Gastroesophageal sphincter (tissue), 4 donors: ENCODE data around the gene C9orf50. TPM values are rescaled to one million over a fixed set of nuclear protein-coding genes. Genes with fewer than 3 reads are reported as not detected.
"Not testable (repeated sequence)": the region's sequence is repeated elsewhere in the genome, so short reads cannot be mapped to it uniquely, and the experiment has no call there.

Experiments used
- ATAC-seq: fragments of 150-250 bp; one replicate; pipeline ENCODE4 v1.9.1; 2016; ENCODE audit warnings: mild to moderate bottlenecking, moderate library complexity
- H3K27ac ChIP-seq, 4 donors: fragments of 200-600 bp; sonication (generic) in 3 of 4; 1 replicate in 3 of 4; 2 replicates in 1 of 4; pipeline ENCODE4 v1.5.1; 2016 to 2019
- H3K27me3 ChIP-seq: fragments of 200-600 bp; sonication (generic); one replicate; pipeline ENCODE4 v1.5.1; 2019
- H3K36me3 ChIP-seq, 2 donors: fragments of 200-600 bp; sonication (generic); one replicate each; pipeline ENCODE4 v1.5.1; 2019; ENCODE audit warnings: control low read depth in 1 of 2
- H3K4me1 ChIP-seq, 3 donors: fragments of 200-600 bp; sonication (generic); 1 replicate in 2 of 3; 2 replicates in 1 of 3; pipeline ENCODE4 v1.5.1; 2016 to 2019; ENCODE audit warnings: control low read depth in 2 of 3
- H3K4me3 ChIP-seq, 2 donors: fragments of 200-600 bp; sonication (generic); one replicate each; pipeline ENCODE4 v1.5.1; 2019; ENCODE audit warnings: mild to moderate bottlenecking in 1 of 2, moderate library complexity in 1 of 2
- H3K9me3 ChIP-seq, 3 donors: fragments of 200-600 bp; sonication (generic); one replicate each; pipeline ENCODE4 v1.5.1; 2017 to 2019; ENCODE audit warnings: control low read depth in 2 of 3
- CTCF ChIP-seq, 4 experiments: fragments of 200-600 bp in 2 of 4; fragments of 450-650 bp in 2 of 4; sonication (generic) in 1 of 4; IDR thresholded peaks; one replicate each; pipeline ENCODE4 v1.5.1; 2017 to 2019; ENCODE audit warnings: antibody characterized with exemption in 4 of 4, mild to moderate bottlenecking in 2 of 4, moderate library complexity in 2 of 4
- EP300 ChIP-seq: sonication (generic); formaldehyde crosslinking; IDR thresholded peaks from one replicate; pipeline ENCODE4 v1.6.1; 2017; ENCODE audit warnings: antibody characterized with exemption, mild to moderate bottlenecking
- POLR2A ChIP-seq, 2 donors: fragments of 450-650 bp; IDR thresholded peaks; one replicate each; pipeline ENCODE4 v1.6.1; 2017; ENCODE audit warnings: antibody characterized with exemption in 2 of 2, mild to moderate bottlenecking in 2 of 2, moderate library complexity in 1 of 2
- POLR2AphosphoS5 ChIP-seq: sonication (generic); formaldehyde crosslinking; IDR thresholded peaks from one replicate; pipeline ENCODE4 v1.6.1; 2017; ENCODE audit warnings: antibody characterized with exemption
- WGBS, 2 donors: methylation state at CpG; one replicate each; pipeline ENCODE4 v1.1.5; 2018; ENCODE audit warnings: low coverage in 1 of 2; 5-methylcytosine and 5-hydroxymethylcytosine counted together
- total RNA-seq, 4 donors: library from RNA; depleted of rRNA; stranded (reverse); fragments of >200 nt; gene quantifications; one replicate each; pipeline ENCODE4 v1.1.0, GENCODE V29; 2016

Gene C9orf50
- total RNA-seq, 4 donors from 2014 or later: 0.27 TPM; not detected in 3

DNA sequence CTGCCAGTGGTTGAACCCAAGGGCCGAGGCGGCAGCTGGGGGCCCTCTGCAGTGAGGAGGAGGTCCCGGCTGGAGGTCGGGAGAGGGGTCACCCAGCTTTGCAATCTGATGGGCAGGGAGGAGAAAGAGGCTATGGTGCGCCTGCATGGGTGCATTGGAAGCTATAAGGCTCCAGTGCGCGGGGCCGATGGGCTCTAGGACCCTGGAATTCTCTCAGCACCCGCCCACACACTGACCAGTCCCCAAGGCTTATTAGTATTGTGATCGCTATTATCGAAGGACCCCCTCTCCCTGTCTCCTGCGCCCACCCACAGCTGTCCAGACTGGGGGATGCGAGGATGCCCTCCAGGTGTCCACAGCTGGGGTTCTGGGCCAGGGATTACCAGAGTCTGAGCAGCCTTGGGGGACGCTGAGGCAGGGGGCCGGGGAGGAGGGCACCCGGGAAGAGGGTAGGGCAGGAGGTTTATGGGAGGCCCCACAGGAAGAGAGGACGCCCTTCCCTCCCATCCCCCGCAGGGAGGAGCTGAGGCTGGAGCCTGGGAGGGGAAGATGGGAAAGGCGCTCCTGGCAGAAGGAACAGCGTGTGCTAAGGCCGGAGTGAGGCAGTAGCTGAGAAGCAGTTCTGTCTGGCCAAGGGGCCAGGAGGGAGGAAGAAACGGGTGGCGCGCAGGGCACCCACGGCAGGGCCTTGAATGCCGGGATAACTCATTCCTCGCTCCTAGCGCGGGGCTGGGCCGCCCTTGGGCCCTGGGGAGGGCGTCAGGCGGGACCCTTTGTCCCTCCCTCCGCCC is 24.2 kb downstream of the C9orf50 start:
- 0 to 4% methylated on average over 4 to 9 of the region's 33 CpGs for WGBS, 2 donors
- peaks cover 0 to 30% (median 21%) of the 10 kb centered on the region in 3 donors for H3K4me1 ChIP-seq
- peak overlapping the region; percentile 26 to 58 for H3K4me3 ChIP-seq
- peak; percentile 90 for ATAC-seq
- TF ChIP-seq CTCF (IDR thresholded peaks at IDR 0.05): no peak
- peak in 1 of 2 donors; percentile 30 for TF ChIP-seq POLR2A (IDR thresholded peaks at IDR 0.05)
- peak; percentile 62 for TF ChIP-seq POLR2AphosphoS5
- TF ChIP-seq EP300: no peak
- H3K27ac ChIP-seq: peak overlapping the region; percentile 34 to 95 (median 93)
- H3K27me3 ChIP-seq: no peaks in the 10 kb centered on the region
- no peaks in the 10 kb centered on the region for H3K9me3 ChIP-seq
- no peaks in the 10 kb centered on the region for H3K36me3 ChIP-seq

- Histone ChIP-seq H3K36me3 (no peaks in the 10 kb centered on the region), H3K4me3 (no peak overlapping the region), H3K27ac (peak overlapping the region in 3 of 4 donors; percentile 92 to 95 (median 94)), H3K27me3 (no peaks in the 10 kb centered on the region), H3K4me1 (peaks cover 0 to 30% (median 21%) of the 10 kb centered on the region in 3 donors), H3K9me3 (no peaks in the 10 kb centered on the region)
- 90% methylated on average over 4 of the region's 6 CpGs; no CpG with 5 or more reads in 1 of the 2 donors for WGBS, 2 donors
- no peak for TF ChIP-seq POLR2AphosphoS5
- ATAC-seq: no peak
Measured at GRCh38 chr9:129595903-129596540, 24.9 kb downstream of the C9orf50 start.

GRCh38 chr9:129595311-129595741 is 25.6 kb downstream of the C9orf50 start:
- no peak for TF ChIP-seq CTCF (IDR thresholded peaks at IDR 0.05)
- no peak for TF ChIP-seq EP300
- no peak for TF ChIP-seq POLR2A (IDR thresholded peaks at IDR 0.05)
- no peak for TF ChIP-seq POLR2AphosphoS5
- no peak overlapping the region for H3K4me3 ChIP-seq
- no peaks in the 10 kb centered on the region for H3K9me3 ChIP-seq
- H3K4me1 ChIP-seq: peaks cover 0 to 30% (median 21%) of the 10 kb centered on the region in 3 donors
- no peaks in the 10 kb centered on the region for H3K27me3 ChIP-seq
- 44 to 71% methylated on average over 4 of the region's 5 CpGs for WGBS, 2 donors
- peak overlapping the region in 3 of 4 donors; percentile 17 to 45 (median 35) for H3K27ac ChIP-seq
- no peak for ATAC-seq
- no peaks in the 10 kb centered on the region for H3K36me3 ChIP-seq

DNA sequence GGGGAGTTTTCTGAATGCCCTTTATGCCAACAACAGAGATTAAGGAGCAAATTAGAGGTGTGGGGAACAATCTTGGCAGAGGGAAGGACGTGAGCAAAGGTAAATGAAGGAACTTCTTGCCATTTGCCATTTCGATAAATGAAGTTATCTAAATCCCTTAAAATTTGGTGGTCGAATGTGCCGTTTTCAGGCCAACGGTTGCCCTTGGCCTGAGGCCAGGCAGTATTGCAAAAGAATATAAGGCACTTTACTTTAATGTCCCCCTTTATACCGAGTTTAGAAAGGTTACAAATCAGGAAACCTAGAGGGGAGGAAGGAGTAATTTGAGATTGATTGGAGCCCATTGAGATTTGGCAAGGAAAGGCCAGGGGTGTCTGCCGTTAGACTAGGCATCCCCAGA is 26.3 kb downstream of the C9orf50 start:
- no peaks in the 10 kb centered on the region for H3K9me3 ChIP-seq
- TF ChIP-seq POLR2A (IDR thresholded peaks at IDR 0.05) (no peak), CTCF (IDR thresholded peaks at IDR 0.05) (no peak), EP300 (no peak), POLR2AphosphoS5 (no peak)
- WGBS, 2 donors: 44 to 64% methylated on average over 3 to 7 of the region's 7 CpGs
- peak overlapping the region in 1 of 4 donors; percentile 35 for H3K27ac ChIP-seq
- no peaks in the 10 kb centered on the region for H3K36me3 ChIP-seq
- H3K4me3 ChIP-seq: no peak overlapping the region
- ATAC-seq: no peak
- H3K27me3 ChIP-seq: no peaks in the 10 kb centered on the region
- H3K4me1 ChIP-seq: peaks cover 0 to 30% (median 21%) of the 10 kb centered on the region in 3 donors

DNA sequence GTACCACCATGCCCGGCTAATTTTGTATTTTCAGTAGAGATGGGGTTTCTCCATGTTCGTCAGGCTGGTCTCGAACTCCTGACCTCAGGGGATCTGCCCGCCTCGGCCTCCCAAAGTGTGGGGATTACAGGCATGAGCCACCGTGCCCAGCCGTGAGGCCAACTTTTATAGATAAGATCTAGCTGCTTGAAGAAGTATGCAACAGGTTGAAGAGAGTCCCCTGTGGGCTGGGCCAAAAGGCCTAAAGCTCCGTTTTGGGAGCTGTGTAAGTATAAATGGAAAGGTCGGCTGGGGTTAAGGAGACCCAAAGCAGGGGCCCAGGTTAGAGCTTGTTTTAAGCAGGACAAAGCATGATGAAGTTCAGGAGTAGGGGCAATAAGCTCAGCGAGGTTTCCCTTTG is 28.1 kb downstream of the C9orf50 start:
- H3K27me3 ChIP-seq, H3K36me3 ChIP-seq, H3K4me3 ChIP-seq, ATAC-seq, H3K9me3 ChIP-seq, H3K27ac ChIP-seq: not testable (repeated sequence)
- H3K4me1 ChIP-seq: peaks cover 0 to 22% (median 17%) of the 10 kb centered on the region in 3 donors
- 87 to 100% methylated on average over 2 to 3 of the region's 10 CpGs for WGBS, 2 donors
